NCI-H69 (cell line): ENCODE measurements around the gene CARS2.

ENCODE experiments used
- DNase-seq: peaks from one replicate; lab custom pipeline; 2025; lab: John Stamatoyannopoulos, UW

CARS2 gene

DNA sequence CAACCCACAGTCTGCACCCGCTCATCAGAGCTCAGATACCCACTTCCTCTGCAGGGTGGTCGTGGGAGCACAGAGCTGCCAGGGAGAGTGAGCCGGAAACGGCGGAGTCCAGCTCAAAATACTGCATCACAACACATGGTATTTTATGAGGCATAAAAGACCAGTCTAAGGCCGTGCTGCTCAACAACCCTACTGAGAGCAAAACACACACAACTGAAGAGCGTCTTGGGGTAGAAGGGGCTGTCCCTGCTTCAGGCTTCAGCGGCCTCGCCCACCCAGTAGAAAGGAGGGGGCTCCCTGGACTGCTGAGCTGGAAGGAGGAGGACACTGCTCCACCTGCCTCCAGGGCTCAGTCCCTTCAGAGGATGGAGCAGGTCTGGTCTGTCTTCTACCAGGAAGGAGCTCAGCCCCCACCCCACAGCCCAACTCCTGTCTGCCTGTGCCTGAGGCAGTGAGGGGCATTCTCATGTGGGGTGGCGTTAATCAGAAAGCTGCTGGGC lies 53.6 kb downstream of the CARS2 start:
- no peak for DNase-seq

DNA sequence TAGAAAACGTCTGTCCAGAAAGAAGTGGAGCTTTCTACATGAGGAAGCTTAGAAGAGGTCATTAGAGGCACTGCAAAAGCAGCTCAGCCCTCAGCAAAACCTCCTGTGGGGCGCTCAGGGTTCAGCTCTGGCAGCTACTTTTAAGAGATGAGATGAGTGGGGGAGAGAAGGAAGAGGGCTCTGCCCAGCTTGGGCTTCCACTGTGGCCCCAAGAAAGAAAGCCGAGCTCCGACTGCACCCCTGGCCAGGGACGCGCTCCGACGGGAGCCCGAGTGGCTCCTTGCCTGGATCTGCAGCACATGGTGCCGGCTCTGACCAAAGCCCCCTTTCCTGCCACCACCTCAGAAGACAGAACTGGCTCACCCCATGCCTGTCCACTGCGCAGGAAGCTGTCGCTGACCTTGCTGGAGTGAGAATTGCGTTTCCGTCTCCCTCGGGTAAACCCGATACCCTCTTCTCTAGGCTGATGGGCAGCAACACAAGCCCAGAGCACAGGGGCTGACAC lies 54.1 kb downstream of the CARS2 start:
- DNase-seq = no peak

DNA sequence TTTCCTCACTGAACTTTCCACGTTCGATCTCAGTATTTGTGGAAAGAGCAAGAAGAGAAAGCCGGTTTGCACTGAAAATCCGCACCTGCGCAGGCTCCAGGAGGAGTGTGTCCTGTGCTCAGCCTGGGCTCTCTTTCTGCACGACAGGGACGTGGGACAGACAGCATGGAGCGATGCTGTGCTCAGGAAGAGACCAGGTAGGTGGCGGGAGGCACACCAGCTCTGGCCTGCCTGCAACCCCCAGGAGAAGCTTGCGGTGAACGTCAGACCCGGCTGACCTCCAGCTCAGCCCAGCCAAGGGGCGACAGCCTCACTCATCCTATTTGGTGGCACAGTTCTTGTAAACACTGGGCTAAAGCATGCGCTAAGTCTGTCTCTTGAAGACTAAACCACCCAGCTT lies 54.6 kb downstream of the CARS2 start:
- no peak for DNase-seq

DNA sequence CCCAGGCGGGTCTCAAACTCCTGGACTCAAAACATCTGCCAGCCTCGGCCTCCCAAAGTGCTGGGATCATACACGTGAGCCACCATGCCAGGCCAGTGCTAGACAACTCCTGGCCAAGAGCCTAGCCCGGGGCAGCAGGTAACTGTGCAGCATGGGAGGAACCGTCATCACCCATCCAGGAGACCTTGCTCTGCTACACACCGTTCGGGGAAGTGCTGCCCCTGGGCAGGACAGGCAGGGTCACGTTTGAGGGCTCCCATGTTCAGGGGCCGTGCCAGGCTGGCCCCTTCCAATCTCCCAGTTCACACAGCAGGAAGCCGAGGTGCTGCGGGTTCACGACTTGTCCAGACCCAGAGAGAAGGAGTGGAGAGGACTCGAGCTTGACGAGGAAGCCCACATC lies 55.5 kb downstream of the CARS2 start:
- no peak for DNase-seq

DNA sequence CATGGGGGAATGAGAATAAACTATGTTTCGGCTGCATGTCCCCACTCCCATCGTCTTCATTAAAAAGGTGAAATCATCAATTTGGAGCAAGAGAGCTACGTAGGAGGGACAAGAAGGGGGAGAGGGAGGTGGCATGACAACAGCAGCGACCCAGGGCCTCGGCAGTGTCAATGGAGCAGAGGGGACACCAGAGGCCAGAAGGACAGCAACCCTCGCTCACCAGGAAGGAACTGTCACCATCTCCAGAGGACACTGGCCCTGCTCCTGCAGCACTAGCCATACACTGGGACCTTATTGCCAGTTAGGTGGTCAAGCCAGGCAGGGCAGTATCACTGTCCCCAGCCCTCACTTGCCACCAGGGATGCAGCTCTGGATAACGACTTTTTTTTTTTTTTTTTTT lies 56.4 kb downstream of the CARS2 start:
- DNase-seq = no peak

DNA sequence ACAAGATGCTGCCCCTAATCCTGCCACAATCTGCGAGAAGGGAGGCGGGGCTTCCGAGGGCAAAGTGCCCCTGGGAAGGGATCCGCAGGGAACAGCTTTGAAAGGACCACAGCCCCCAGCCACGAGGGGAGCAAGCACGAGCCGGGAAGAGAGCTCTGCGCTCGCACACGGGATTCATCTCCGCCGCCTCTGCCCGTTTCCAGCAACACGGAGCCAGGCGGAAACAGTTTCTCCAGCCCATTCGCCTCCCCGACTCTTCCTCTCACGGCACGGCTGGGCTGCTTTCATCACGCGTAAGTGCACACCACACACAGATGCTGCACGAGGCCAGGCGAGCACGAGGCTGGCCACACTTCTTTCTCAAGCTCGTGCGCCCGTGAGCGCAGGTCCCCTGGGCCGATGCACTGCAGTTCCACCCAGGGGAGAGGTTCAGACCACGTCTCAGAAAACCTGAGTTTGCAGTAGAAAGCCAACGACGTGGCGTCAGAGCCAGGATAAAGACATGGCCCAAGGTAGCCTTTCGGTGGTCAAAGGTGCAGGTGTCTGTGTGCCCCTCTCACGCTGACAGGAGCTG lies 57.0 kb downstream of the CARS2 start:
- DNase-seq = no peak

DNA sequence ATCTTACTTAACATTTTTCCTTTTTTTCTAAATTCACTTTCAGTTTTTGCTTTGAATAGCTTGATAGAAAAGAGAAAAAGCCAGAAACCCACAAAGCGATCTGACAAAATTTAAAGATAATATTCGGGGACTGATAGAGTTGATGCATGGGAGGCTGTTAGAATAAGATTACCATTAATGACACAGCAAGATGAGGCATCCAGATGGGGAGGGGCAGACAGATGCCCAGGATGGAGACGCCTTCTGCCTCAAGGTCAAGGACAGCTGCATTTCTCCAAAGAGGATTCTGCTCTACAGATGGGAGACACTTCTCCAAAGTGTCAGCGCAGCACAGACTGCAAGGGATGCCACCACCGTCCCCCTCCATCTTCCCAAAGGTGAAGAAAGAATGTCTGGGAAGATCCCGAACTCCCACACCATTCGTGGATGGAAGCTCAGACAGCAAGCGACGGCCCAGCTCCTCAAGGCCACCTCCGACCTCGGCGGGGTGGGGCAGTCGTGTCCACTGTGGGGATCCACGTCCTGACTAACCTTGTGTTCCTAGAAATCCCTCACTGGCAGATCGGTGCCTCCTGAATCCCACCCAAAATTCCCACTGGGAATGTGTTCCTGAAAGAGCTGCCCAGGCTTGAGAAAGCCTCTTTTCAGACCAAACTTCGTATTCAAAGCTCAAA lies 57.6 kb downstream of the CARS2 start:
- DNase-seq = no peak

DNA sequence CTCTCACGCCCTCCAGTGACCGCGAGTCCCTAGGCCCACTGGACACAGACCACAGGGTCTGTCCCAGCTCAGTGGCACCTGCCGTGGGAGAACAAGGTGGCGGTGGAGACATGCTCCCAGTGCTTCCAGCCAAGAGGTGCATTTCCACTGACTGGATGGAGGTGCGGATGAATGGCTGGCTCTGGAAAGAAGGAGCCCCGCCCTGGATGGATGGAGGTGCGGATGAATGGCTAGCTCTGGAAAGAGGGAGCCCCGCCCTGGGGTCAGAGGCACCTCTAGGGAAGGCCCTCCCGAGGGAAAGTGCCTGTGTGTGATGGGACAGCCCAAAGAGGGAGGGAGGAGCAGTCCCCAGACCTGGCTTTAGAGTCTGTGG lies 58.6 kb downstream of the CARS2 start:
- no peak for DNase-seq

DNA sequence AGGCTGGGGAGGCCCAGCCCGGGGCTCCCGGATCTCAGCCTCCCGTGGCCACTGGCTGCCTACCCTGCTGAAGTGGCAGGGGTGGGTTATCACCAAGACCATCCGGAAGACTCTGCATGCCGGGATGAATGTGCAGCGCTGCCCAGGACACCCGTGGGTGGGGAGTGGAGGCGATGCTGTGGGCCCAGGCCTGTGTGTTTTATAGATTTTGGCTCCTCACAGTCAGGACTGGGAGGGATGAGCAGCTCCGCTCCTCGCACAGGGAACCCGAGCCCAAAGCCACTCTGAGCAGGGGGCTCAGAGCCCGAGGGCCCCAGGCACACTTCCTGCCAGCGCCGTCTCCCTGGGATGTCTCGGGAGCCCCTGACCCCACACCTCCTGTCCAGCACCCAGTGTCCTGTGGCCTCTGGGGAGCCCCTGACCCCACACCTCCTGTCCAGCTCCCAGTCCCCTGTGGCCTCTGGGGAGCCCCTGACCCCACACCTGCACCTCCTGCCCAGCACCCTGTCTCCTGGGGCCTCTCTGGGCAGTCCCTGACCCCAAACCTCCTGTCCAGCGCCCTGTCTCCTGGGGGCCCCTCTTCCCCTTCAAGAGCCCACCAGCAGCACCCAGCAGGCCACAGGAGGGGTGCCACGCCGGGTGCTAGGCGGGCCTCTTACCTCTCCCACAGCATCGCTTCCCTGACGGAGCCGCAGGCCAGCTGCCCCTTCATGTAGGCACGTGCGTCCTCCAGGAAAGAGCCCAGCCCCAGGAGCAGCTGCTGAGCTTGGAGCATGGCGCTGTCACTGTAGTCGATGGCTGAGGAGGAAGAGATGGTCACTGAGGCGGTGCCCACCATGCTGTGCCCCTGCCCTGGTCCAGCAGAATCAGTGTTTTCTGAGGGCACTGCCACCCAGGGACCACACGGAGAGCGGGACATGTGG lies 59.2 kb downstream of the CARS2 start:
- DNase-seq = no peak

DNA sequence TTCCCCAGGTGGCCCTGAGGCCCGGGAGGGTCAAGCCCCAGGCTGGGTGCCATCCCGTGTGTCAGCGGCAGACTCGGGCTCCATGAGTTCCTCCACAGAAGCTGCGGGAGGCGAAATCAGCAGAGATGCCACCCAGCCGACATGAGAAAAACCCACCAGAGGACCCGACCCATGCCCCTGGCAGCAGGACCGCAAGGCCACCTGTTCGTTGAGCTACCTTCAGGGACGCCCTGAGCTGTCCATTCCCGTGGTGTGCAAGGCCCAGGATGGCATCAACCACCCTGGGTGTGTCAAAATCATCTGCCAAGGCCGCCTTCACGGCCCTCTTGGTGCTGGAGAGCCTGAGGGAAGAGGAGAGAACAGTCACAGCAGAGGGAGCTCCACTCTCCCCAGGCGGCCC lies 60.2 kb downstream of the CARS2 start:
- no peak for DNase-seq

DNA sequence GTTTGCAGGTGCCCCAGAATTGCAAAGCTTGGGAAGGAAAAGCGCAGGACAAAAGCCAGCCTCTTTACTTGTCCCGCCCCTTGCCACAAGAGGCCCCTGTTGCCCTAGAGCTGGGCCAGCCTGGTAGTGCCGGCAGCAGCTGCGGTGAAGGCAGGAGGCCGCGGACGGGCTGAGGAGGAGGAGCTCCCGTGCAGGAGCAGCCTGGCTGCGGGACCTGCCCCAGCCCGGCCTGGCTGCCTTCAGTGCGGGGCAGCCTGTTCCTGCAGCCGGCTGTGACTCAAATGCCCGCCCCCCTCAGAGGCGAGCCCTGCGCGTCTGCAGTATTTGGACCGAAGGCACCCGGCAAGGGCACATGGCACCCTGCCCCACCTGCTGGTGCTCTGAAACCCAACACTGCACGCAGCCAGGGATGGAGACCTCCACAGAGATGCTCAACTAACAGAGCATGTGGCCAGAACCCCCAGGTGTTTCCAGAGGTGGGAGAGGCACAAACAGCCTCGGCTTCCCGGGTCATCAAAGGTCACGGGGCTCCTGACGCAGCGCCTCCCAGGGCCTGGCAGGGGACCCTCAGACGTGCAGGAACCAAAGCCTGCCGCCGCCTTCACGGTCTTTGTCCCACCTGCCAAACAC lies 60.9 kb downstream of the CARS2 start:
- peak; percentile 31 for DNase-seq

DNA sequence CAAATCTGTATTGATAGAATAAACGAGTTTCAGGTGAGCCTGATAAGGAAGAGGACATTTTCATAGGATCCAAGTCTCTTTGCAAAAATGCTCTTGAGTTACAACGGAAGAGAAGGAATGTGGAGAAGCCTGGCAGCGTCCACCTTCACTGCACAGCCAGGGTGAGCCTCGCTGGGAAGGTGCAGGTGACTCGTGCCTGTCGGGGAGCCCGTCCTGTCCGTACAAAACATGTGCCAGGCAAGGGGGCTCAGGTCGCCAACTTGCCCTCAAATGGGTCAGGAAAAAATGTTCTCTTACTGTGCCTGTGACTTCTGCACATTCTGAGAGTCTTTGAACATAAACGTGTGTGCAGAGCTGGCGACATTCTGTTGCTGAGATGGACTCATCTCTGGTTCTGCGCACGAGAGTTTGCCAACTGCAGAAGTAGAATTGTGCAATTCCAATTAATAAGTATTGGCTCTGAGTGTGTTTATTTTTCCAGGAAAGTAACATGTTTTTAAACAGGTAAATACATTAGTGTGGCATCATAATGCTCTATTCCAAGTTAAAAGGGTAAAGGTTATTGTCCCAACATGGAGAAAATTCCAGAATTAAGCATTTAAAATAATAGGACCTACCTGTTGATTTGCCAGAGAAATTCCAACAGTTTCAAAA lies 62.0 kb downstream of the CARS2 start:
- no peak for DNase-seq

DNA sequence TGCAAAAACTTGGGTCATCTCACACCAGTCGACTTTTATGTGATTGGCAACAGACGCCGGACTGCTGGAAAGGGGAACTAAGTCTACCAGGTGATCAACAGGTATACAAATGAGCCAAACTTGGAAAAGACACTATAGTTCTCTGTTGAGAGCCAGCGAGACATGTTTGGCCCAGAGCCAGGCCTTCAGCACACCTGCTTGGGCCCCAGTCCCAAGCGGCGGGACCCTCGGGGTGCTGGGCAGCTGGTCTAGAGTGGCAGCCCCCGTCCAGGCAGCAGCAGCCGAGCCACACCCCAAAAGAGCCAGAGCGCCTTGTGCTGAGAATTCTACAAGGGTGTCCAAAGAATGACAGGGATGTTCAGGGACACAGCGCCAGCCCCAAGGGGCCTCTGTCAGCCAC lies 62.6 kb downstream of the CARS2 start:
- no peak for DNase-seq

DNA sequence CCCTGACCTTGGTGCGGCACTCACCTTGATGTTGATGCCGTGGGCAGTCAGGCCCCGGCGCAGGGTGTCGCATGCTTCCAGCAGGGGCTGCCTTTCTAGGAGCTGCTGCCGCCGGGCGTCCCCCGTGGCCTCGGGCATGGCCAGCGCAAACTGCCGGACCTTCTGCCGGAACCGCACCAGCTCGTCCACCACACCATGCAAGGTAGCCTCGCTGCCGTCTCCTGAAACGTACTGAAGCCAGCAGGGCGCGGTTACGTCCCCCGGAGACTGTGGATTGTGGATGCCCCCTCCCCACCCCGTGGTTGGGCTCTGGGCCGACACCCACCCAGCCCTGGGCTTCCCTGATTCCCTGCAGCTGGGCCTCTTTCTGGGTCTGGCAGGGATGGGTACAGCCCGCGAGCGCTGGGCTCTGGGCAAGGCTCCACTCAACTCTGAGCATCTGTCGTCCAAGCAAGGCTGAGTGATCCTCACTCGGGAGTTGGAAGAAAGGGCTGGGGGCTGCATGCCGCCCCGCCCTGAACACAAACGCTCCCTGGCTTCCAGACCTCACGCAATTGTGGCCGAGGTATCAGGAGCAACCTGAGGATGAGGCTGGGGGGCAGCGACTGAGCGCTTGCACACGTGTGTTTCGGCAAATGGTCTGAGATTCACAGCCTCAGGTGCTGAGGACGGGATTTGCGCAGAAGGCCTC lies 63.5 kb downstream of the CARS2 start:
- DNase-seq = no peak

DNA sequence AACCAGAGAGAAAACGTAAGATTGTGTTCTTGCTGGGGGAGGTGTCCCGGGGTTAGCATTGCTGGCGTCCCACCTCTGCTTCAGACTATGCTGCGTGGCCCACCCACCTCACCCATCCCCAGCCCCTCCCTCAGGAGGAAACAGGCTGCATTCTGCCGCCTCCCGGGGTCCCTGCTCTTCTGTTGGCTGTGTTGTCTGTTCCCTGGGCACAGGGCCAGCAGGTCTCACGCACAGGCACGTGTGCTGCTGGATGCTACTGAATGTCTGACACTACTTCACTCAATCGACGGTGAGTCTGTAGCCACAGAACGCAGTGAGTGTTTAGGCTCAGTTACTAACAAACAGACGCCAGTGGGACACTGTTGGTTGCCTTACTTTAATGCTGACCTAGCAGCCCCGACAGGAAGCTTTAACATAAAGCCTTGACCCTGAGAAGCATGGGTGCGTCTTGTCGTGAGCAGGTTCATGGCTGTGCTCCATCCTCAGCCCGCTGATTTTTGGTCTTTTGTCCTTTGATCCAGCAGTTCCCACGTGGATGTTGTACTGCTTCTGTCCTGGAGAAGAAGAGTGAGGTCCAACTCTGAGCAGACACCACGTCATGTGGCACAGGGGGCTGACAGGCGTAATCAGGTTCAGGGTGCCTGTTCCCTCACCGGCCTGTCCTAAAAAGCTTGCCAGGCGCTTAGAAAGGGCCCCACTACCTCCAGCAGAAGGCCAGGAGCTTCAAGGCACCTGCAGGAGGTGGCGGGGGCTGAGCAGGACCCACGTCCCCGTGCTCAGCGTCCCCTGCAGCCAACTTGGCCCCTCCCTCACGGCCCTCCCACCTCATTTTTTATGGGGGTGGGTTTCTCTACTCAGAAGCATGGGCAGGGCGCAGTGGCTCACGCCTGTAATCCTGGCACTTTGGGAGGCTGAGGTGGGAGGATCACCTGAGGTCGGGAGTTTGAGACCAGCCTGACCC lies 64.6 kb downstream of the CARS2 start:
- no peak for DNase-seq

DNA sequence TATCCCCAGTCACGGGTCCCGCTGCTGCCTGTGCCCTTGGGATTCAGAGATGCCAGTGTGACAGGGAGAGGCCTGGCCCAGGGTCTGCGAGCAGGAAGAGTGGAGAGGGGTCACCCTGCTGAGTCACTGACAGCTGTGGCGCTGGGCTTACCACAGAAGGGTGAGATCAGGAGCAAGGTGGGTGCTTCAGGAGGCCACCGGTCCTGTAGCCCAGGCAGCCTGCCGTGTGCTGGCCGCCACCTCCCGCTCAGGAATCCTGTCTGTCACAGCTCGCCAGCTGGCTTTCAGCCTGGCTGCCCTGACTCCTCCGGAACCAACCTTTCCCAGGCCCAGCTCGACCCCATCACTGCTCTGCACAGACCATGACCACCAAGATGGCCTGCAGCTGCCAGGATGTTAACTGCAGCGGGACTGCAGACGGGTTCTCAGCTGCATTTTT lies 65.3 kb downstream of the CARS2 start:
- DNase-seq = no peak

DNA sequence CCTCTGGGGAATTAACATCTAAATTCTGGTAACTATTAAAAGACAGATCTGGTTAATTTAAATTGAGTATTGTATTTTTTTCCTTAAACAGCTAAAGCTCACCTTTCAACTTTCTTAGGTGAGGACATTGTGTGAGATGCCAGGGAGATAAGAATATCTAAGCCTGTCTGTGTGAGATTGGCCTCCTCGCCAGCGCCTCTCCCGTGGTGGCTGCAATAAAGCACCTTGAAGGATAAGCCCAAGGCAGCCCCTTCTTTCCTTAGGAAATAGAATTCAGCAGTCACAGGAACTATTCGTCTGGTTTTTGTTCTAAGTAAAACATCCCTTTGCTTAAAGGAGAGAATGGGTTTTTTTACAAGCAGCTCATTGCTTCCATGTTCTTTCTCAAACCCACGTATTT lies 66.0 kb downstream of the CARS2 start:
- DNase-seq = no peak

DNA sequence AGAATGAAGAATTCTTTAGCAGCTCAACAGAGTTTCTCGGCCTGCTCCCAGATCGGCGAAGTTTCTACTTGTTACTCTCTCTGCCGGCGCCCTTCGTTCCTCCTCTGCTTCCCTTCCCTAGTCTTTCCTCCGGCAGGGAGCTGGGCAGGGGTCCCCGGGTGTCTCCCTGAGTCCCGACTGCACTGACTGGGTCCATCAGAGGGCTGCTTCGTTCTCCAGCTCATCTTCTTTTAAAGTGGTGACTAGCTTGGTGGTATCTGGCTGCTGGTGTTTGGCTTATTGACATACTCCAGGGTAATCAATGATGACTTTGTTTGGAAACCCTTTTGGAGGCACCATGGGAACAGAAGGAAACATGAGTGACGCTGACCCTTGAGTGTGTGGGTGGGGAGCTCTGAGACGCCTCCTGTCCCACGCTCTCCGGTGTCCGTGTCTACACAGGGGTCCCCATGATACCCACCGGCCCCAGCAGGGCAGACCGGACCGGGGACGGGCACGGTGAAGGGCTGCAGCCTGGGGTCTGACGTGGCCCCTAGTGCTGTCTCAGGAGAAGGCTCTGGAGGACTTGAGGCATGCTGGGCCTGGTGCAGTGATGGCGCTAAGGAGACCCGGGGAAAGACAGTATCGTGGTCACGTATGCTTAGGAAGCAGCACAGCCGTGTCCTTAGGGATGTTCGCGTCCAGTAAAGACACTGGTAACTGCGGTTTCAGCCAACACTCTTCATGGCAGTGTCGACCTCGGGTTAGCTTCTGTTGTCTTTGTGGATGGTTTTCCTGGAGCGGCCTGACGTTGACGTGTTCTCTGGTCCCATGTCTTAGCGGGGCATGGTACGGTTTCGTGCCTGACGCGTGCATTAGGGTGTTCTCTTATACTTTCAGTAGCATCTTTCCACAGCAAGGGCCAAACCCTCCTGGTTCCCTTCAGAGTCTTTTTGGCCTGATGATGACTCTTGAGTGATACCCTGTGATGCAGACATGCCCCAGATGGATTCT lies 66.8 kb downstream of the CARS2 start:
- no peak for DNase-seq

DNA sequence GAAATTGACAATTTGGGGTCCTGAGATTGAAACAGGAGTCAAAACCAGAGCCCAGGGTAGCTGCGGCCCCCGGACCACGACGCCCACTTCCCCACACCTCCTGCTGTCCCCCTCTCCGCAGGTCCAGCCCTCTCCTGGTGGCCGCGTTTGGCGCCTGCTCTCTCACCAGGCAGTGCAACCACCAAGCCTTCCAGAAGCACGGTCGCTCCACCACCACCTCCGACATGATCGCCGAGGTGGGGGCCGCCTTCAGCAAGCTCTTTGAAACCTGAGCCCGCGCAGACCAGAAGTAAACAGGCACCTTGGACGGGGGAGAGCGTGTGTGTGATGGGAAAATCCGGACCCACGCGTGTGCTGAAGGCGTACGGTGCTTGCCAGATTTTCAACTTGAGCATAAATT lies 67.7 kb downstream of the CARS2 start:
- no peak for DNase-seq
